ENCODE measurements around the gene ANKRD6. TPM values are rescaled to one million over a fixed set of nuclear protein-coding genes. Genes with fewer than 3 reads are reported as not detected.
"Not testable (repeated sequence)": the region's sequence is repeated elsewhere in the genome, so short reads cannot be mapped to it uniquely, and the experiment has no call there.

The ANKRD6 gene
- total RNA-seq, 6 experiments from 2014 or later: 5.3 to 14.8 (median 8.3) TPM

DNA sequence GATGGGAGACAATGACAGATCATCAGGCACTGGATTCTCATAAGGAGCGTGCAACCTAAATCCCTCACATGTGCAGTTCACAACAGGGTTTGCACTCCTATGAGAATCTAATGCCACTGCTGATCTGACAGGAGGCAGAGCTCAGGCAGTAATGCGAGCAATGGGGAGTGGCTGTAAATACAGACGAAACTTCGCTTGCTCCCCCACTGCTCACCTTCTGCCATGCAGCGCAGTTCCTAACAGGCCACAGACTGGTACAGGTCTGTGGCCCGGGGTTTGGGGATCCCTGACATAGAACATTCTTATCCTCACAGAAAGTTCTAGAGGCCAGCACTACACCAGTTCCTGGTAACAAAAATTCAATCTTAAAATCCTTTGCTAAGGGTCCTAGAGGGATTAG lies 44.1 kb upstream of the ANKRD6 start:
- intact Hi-C loops (cut with DNase I): no loop called here
- Histone ChIP-seq H3K9me3 (no peaks in the 10 kb centered on the region), H3K27me3 (no peaks in the 10 kb centered on the region), H3K4me1 (no peaks in the 10 kb centered on the region), H3K27ac (no peak overlapping the region), H3K4me3 (no peak overlapping the region), H3K36me3 (no peaks in the 10 kb centered on the region)
- ATAC-seq: no peak
- no peak for DNase-seq
- TF ChIP-seq, protein P1, sequence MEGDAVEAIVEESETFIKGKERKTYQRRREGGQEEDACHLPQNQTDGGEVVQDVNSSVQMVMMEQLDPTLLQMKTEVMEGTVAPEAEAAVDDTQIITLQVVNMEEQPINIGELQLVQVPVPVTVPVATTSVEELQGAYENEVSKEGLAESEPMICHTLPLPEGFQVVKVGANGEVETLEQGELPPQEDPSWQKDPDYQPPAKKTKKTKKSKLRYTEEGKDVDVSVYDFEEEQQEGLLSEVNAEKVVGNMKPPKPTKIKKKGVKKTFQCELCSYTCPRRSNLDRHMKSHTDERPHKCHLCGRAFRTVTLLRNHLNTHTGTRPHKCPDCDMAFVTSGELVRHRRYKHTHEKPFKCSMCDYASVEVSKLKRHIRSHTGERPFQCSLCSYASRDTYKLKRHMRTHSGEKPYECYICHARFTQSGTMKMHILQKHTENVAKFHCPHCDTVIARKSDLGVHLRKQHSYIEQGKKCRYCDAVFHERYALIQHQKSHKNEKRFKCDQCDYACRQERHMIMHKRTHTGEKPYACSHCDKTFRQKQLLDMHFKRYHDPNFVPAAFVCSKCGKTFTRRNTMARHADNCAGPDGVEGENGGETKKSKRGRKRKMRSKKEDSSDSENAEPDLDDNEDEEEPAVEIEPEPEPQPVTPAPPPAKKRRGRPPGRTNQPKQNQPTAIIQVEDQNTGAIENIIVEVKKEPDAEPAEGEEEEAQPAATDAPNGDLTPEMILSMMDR (IDR thresholded peaks at IDR 0.05): no peak
- TF ChIP-seq POLR2A (IDR thresholded peaks at IDR 0.05): no peak
- WGBS (ENCODE audit: insufficient coverage, low coverage, low lambda C conversion rate, missing lambda C conversion rate): 100% methylated on average over 3 of the region's 6 CpGs

DNA sequence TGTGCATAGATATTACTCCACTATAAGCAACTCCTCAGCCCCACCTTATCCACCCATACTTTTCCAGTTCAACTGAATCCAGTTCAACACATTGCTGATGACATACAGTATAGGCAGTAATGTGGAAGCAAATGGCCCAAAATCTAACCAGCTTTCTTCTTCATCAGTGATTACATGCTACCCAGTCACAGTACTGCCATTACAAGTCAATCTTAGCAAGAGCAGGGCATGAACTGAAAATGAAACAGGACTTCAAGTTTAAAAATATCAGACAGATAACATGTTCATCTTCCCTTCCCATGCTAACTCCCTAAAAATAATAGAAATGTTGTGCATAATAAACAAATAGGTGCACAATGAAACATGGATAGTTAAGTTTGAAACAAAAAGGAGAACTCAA lies 40.1 kb upstream of the ANKRD6 start:
- ATAC-seq (no peak), DNase-seq (no peak)
- intact Hi-C loops (cut with DNase I): no loop called here
- H3K27me3 ChIP-seq: no peaks in the 10 kb centered on the region
- H3K4me3 ChIP-seq: no peak overlapping the region
- no peaks in the 10 kb centered on the region for H3K9me3 ChIP-seq
- H3K36me3 ChIP-seq: no peaks in the 10 kb centered on the region
- H3K4me1 ChIP-seq: no peaks in the 10 kb centered on the region
- TF ChIP-seq, protein P1 (IDR thresholded peaks at IDR 0.05): no peak
- no peak for TF ChIP-seq POLR2A (IDR thresholded peaks at IDR 0.05)
- no peak overlapping the region for H3K27ac ChIP-seq

DNA sequence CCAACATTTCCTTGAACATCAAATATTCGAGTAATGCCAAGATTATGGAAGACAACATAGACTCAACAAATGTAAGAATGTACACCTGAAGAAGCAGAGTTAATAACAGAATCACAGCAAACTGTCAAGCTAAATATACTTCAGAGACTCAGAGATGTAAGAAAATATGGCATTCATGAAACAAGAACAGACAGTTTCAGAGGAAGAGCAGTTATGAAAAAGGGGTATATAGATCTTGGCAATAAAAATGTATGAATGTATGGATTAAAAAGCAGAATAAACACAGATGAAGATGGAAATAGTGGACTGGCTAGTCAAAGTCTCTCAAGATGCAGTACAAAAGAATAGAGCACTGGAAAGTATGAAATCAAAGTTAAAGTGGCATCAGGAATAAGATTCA lies 39.3 kb upstream of the ANKRD6 start:
- intact Hi-C loops (cut with DNase I): no loop called here
- Histone ChIP-seq H3K4me1 (no peaks in the 10 kb centered on the region), H3K27me3 (no peaks in the 10 kb centered on the region), H3K27ac (no peak overlapping the region), H3K4me3 (no peak overlapping the region), H3K36me3 (no peaks in the 10 kb centered on the region), H3K9me3 (no peaks in the 10 kb centered on the region)
- ATAC-seq (no peak), DNase-seq (no peak)
- WGBS (ENCODE audit: insufficient coverage, low coverage, low lambda C conversion rate, missing lambda C conversion rate): 86% methylated on average over 1 of the region's 1 CpG
- TF ChIP-seq, protein P1 (IDR thresholded peaks at IDR 0.05): no peak
- no peak for TF ChIP-seq POLR2A (IDR thresholded peaks at IDR 0.05)

DNA sequence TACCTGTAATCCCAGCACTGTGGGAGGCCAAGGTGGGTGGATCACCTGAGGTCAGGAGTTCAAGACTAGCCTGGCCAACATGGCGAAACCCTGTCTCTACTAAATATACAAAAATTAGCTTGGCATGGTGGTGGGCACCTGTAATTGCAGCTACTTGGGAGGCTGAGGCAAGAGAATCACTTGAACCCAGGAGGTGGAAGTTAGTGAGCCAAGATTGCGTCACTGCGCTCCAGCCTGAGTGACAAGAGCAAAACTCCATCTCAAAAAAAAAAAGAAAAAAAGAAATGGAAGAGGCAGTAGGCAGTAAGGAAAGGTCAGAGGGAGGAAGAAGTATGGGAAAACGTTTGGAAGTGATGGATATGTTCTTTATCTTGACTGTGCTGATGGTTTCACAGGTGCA lies 35.1 kb upstream of the ANKRD6 start:
- WGBS (ENCODE audit: insufficient coverage, low coverage, low lambda C conversion rate, missing lambda C conversion rate): 74% methylated on average over 3 of the region's 4 CpGs
- H3K36me3 ChIP-seq; H3K27ac ChIP-seq; H3K27me3 ChIP-seq; H3K9me3 ChIP-seq; H3K4me1 ChIP-seq; ATAC-seq; H3K4me3 ChIP-seq; intact Hi-C loops (cut with DNase I); DNase-seq: not testable (repeated sequence)

DNA sequence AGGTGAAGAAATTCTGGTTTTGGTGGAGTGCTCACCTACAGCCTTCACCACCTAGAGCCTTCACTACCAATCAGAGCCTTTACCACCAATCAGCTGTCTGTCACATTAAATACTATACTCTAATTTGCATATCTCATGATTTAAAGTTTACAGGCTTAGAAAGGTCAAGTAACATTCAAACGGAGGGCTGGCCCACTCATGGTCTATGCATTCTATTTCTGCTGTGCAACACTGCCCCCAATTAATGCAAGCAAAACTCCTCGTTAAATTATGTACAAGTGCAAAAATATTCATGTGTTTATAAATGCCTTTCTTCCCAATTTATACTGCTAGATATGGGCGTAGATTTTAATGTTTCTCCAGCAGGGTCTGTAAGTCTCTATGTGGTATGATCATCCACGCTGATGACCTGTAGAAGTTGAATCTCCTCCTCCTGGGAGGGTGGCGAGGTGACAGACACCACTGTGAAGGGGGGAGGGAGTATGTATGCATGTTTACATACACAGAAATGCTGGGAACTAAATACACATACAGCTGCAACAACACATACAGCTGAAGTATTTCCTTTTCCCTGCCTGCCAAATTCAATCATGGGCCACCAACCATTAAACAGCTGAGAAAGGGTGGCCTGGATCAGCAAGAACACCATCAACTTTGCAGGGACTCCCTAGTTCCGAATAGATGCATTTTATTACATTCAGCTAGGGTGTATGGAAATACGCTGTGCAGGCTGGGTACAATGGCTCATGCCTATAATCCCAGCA lies 34.0 kb upstream of the ANKRD6 start:
- Histone ChIP-seq H3K4me3 (no peak overlapping the region), H3K36me3 (no peaks in the 10 kb centered on the region), H3K27ac (no peak overlapping the region), H3K4me1 (no peaks in the 10 kb centered on the region), H3K9me3 (no peaks in the 10 kb centered on the region), H3K27me3 (no peaks in the 10 kb centered on the region)
- ATAC-seq (no peak), DNase-seq (no peak)
- TF ChIP-seq POLR2A (IDR thresholded peaks at IDR 0.05): no peak
- 85% methylated on average over 5 of the region's 7 CpGs for WGBS (ENCODE audit: insufficient coverage, low coverage, low lambda C conversion rate, missing lambda C conversion rate)
- intact Hi-C loops (cut with DNase I): no loop called here

Data from right lobe of liver (tissue), 6 donors.